BE2C (cell line): ENCODE results near the gene TRRAP.
"Not testable (repeated sequence)": the region's sequence is repeated elsewhere in the genome, so short reads cannot be mapped to it uniquely, and the experiment has no call there.

Source experiments
- DNase-seq: peaks from one replicate; pipeline ENCODE4 v3.0.0-alpha.2; 2020
- H3K27me3 ChIP-seq: fragments of 250-450 bp; sonication (Bioruptor Pico); 2 replicates; pipeline ENCODE4 v1.5.1; 2020; ENCODE audit warnings: mild to moderate bottlenecking
- H3K36me3 ChIP-seq: fragments of 250-450 bp; sonication (Bioruptor Pico); 2 replicates; pipeline ENCODE4 v1.5.1; 2020; ENCODE audit warnings: mild to moderate bottlenecking
- H3K4me1 ChIP-seq: fragments of 250-450 bp; sonication (Bioruptor Pico); 2 replicates; pipeline ENCODE4 v1.5.1; 2020
- H3K4me3 ChIP-seq: 2 replicates; pipeline ENCODE4 v1.5.1; 2011; ENCODE audit warnings: low read depth, low read length
- H3K9me3 ChIP-seq: fragments of 250-450 bp; sonication (Bioruptor Pico); 2 replicates; pipeline ENCODE4 v1.5.1; 2020
- CTCF ChIP-seq: IDR thresholded peaks from 2 replicates; pipeline ENCODE4 v1.5.1; 2012; ENCODE audit warnings: mild to moderate bottlenecking, low read depth, low read length

TRRAP gene

GRCh38 chr7:98836811-98837629, 41.3 kb upstream of the TRRAP start:
- Histone ChIP-seq H3K36me3 (no peaks in the 10 kb centered on the region), H3K9me3 (no peaks in the 10 kb centered on the region), H3K4me3 (no peak overlapping the region), H3K4me1 (no peaks in the 10 kb centered on the region), H3K27me3 (no peaks in the 10 kb centered on the region)
- peak; percentile 55 for DNase-seq
- TF ChIP-seq CTCF: peak; percentile 72

- H3K4me1 ChIP-seq: no peaks in the 10 kb centered on the region
- H3K9me3 ChIP-seq: no peaks in the 10 kb centered on the region
- no peak for DNase-seq
- no peak overlapping the region for H3K4me3 ChIP-seq
- H3K36me3 ChIP-seq: no peaks in the 10 kb centered on the region
- no peaks in the 10 kb centered on the region for H3K27me3 ChIP-seq
- no peak for TF ChIP-seq CTCF
These were observed 40.7 kb upstream of the TRRAP start for GRCh38 chr7:98837630-98837972.

GRCh38 chr7:98840096-98840495, 38.2 kb upstream of the TRRAP start:
- H3K9me3 ChIP-seq: no peaks in the 10 kb centered on the region
- no peak for TF ChIP-seq CTCF

GRCh38 chr7:98840722-98841121, 37.6 kb upstream of the TRRAP start:
- no peak for TF ChIP-seq CTCF
- no peak for DNase-seq

More at GRCh38 chr7:98840096-98840495, 38.2 kb upstream of the TRRAP start:
- Histone ChIP-seq H3K27me3 (no peaks in the 10 kb centered on the region), H3K4me1 (no peaks in the 10 kb centered on the region), H3K36me3 (no peaks in the 10 kb centered on the region), H3K4me3 (no peak overlapping the region)
- no peak for DNase-seq

GRCh38 chr7:98841179-98841997, 36.9 kb upstream of the TRRAP start:
- no peaks in the 10 kb centered on the region for H3K4me1 ChIP-seq
- no peaks in the 10 kb centered on the region for H3K9me3 ChIP-seq
- peak; percentile 96 for TF ChIP-seq CTCF
- H3K4me3 ChIP-seq: no peak overlapping the region
- peak; percentile 59 for DNase-seq
- H3K27me3 ChIP-seq: no peaks in the 10 kb centered on the region
- no peaks in the 10 kb centered on the region for H3K36me3 ChIP-seq

More at GRCh38 chr7:98840722-98841121, 37.6 kb upstream of the TRRAP start:
- Histone ChIP-seq H3K9me3 (no peaks in the 10 kb centered on the region), H3K4me3 (no peak overlapping the region), H3K4me1 (no peaks in the 10 kb centered on the region), H3K27me3 (no peaks in the 10 kb centered on the region), H3K36me3 (no peaks in the 10 kb centered on the region)

GRCh38 chr7:98842552-98842951, 35.8 kb upstream of the TRRAP start:
- H3K4me3 ChIP-seq, DNase-seq, H3K4me1 ChIP-seq, H3K27me3 ChIP-seq, H3K36me3 ChIP-seq, H3K9me3 ChIP-seq: not testable (repeated sequence)
